Neural crest cell (in vitro differentiated cells): ENCODE measurements around the gene ATP10D. TPM values are rescaled to one million over a fixed set of nuclear protein-coding genes. Genes with fewer than 3 reads are reported as not detected.

Experiments used
- DNase-seq: peaks from one replicate; pipeline ENCODE4 v3.0.0; 2021; ENCODE audit warnings: low read depth, mixed read lengths, low spot score
- H3K27ac Mint-ChIP-seq: one replicate; pipeline ENCODE4 v1.8.0; 2021; ENCODE audit warnings: mild to moderate bottlenecking, mixed read lengths; ENCODE audit not compliant: unreplicated experiment
- H3K27me3 Mint-ChIP-seq: 2 replicates; pipeline ENCODE4 v1.8.0; 2021; ENCODE audit warnings: low read depth, mild to moderate bottlenecking, mixed read lengths
- H3K36me3 Mint-ChIP-seq: 2 replicates; pipeline ENCODE4 v1.8.0; 2021; ENCODE audit warnings: low read depth, mild to moderate bottlenecking, mixed read lengths
- H3K4me1 Mint-ChIP-seq: 2 replicates; pipeline ENCODE4 v1.8.0; 2021; ENCODE audit warnings: mixed read lengths
- H3K4me3 Mint-ChIP-seq: one replicate; pipeline ENCODE4 v1.8.0; 2021; ENCODE audit warnings: mild to moderate bottlenecking, mixed read lengths
- H3K9me3 Mint-ChIP-seq: 2 replicates; pipeline ENCODE4 v1.8.0; 2021; ENCODE audit warnings: mixed read lengths
- CTCF ChIP-seq: fragments of 200-600 bp; sonication (generic); conservative IDR thresholded peaks from 2 replicates; pipeline ENCODE4 v1.5.0; 2021; ENCODE audit warnings: antibody characterized with exemption, mild to moderate bottlenecking
- total RNA-seq: library from RNA; stranded (reverse); gene quantifications from 2 replicates; pipeline ENCODE4 v1.2.1, GENCODE V29; 2021

ATP10D gene
- total RNA-seq, 1 donor from 2014 or later = 7.9 TPM

DNA sequence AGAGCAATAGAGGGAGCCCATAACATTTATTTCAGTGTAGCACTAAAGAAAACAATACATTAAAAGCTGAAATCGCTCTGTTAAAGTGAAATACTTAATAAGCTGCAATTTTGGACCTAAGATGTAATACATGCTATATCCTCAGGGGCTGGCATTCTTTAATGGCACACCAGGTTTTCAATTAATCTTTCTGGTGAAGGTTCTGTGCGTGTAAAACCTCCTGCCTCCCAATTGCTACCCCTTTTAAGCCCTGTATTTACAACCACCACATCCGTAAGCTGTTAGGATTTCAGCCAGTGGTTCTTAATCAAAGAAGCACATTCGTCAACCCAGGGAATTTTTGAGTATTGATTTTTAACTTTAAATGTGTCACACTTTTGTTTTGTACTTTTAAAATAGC, 14.0 kb upstream of the ATP10D start:
- H3K27me3 Mint-ChIP-seq = no peaks in the 10 kb centered on the region
- H3K36me3 Mint-ChIP-seq = no peaks in the 10 kb centered on the region
- no peak for DNase-seq
- no peak overlapping the region for H3K27ac Mint-ChIP-seq
- peak; percentile 21 for TF ChIP-seq CTCF
- H3K4me1 Mint-ChIP-seq = peaks cover 10% of the 10 kb centered on the region
- H3K9me3 Mint-ChIP-seq = no peaks in the 10 kb centered on the region
- no peak overlapping the region for H3K4me3 Mint-ChIP-seq

DNA sequence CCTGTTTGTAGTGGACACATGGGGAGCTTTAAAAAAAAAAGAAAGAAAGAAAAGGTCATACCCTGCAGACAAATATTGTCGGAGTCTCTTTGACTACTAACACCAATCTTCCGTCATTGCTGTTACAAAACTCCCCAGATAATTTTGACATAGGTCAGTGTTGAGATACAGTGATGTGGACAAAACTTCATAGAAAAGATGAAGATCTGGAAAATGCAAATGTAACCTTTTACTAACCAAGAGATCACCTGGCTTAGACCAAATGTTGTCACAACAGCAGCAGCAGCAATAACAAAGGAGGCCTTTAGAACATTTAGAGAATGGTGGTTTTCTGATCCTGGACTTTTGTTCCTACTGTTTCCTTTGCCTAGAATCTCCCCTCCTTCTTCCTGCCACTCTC, 13.5 kb upstream of the ATP10D start:
- Mint-ChIP-seq H3K27me3 (no peaks in the 10 kb centered on the region), H3K4me3 (no peak overlapping the region), H3K4me1 (peaks cover 10% of the 10 kb centered on the region), H3K36me3 (no peaks in the 10 kb centered on the region), H3K27ac (no peak overlapping the region), H3K9me3 (no peaks in the 10 kb centered on the region)
- TF ChIP-seq CTCF = no peak
- DNase-seq = no peak

DNA sequence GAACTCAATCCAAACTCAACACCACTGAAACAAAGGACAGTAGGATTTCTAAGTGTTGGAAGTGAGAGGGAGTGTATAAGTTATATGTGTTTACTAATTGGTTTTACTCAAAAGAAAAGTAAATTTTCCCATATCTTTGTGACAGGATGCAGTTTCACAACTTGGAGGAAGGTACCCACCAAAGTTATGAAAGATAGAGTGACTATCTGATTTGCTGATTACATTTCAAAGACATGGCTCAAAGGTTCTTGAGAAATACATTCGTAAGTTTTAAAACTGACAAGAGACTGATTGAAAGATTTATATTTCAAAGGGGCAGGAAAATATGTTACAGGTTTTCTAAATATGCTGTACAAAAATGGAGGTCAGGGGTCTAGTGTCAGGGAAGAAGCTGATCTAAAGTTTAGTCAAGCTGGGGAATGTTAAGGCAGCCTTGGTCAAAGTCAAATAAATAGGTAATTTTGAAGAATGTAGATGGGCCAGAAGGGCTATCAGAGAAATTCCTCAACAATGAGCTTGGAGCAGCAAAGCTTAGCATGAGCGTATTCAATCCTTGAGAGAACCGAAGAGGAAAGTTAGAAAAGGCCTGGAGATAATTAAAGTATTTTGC, 11.8 kb upstream of the ATP10D start:
- Mint-ChIP-seq H3K4me1 (peaks cover 10% of the 10 kb centered on the region), H3K4me3 (no peak overlapping the region), H3K27me3 (no peaks in the 10 kb centered on the region), H3K27ac (no peak overlapping the region), H3K36me3 (no peaks in the 10 kb centered on the region), H3K9me3 (no peaks in the 10 kb centered on the region)
- no peak for DNase-seq
- TF ChIP-seq CTCF = no peak

DNA sequence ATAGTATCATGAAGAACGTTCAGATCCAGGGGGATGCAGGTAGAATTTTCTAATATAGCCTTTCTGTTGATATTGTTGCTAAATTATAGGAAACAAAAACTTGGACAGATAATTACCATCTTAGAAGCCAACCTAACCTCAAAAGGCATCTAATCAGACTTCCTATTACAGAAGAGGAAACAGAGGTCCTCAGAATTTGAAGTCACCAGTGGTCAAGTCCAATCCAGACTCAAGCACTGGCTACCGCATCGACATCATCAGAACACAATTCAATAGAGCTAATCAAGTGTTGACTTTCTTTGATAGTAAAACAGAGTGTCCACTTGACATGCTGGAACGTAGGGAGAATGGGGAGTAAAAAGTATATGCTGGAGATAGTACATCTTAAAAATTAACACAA, 10.3 kb upstream of the ATP10D start:
- H3K4me1 Mint-ChIP-seq = peaks cover 10% of the 10 kb centered on the region
- no peak overlapping the region for H3K27ac Mint-ChIP-seq
- no peak overlapping the region for H3K4me3 Mint-ChIP-seq
- no peaks in the 10 kb centered on the region for H3K36me3 Mint-ChIP-seq
- TF ChIP-seq CTCF = no peak
- no peak for DNase-seq
- H3K27me3 Mint-ChIP-seq = no peaks in the 10 kb centered on the region
- no peaks in the 10 kb centered on the region for H3K9me3 Mint-ChIP-seq

GRCh38 chr4:47475411-47475810, 9.7 kb upstream of the ATP10D start:
- no peaks in the 10 kb centered on the region for H3K36me3 Mint-ChIP-seq
- no peaks in the 10 kb centered on the region for H3K9me3 Mint-ChIP-seq
- no peak for DNase-seq
- H3K27ac Mint-ChIP-seq = no peak overlapping the region
- TF ChIP-seq CTCF = no peak
- no peaks in the 10 kb centered on the region for H3K27me3 Mint-ChIP-seq
- H3K4me1 Mint-ChIP-seq = peaks cover 10% of the 10 kb centered on the region
- no peak overlapping the region for H3K4me3 Mint-ChIP-seq
